Measurements from ENCODE around the gene KCNIP3. TPM values are rescaled to one million over a fixed set of nuclear protein-coding genes. Genes with fewer than 3 reads are reported as not detected.
"Not testable (repeated sequence)": the region's sequence is repeated elsewhere in the genome, so short reads cannot be mapped to it uniquely, and the experiment has no call there.

Gene KCNIP3
- total RNA-seq, 2 donors from 2014 or later: 4.0 to 5.9 TPM

DNA sequence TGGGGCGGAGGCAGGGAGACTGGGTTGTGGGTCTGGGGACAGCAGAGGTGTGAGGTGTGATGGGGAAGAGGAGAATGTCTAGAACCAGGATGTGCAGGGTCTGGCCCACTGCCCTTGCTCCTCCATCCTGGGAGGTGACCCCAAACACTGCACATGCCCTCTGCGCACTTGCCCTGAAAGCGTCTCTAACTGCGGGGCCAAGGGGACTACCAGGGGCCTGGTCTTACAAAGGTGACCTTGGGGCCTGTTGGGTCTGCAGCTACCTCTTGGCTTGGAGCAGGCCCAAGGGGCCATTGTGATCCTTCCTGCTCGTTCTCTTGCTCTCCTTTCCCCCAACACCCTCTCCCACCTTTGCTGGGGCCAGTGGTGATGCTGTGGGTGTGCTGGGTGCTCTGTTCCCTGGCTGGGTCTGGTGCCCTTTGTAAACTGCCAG lies 57.3 kb downstream of the KCNIP3 start:
- TF ChIP-seq, protein P1, sequence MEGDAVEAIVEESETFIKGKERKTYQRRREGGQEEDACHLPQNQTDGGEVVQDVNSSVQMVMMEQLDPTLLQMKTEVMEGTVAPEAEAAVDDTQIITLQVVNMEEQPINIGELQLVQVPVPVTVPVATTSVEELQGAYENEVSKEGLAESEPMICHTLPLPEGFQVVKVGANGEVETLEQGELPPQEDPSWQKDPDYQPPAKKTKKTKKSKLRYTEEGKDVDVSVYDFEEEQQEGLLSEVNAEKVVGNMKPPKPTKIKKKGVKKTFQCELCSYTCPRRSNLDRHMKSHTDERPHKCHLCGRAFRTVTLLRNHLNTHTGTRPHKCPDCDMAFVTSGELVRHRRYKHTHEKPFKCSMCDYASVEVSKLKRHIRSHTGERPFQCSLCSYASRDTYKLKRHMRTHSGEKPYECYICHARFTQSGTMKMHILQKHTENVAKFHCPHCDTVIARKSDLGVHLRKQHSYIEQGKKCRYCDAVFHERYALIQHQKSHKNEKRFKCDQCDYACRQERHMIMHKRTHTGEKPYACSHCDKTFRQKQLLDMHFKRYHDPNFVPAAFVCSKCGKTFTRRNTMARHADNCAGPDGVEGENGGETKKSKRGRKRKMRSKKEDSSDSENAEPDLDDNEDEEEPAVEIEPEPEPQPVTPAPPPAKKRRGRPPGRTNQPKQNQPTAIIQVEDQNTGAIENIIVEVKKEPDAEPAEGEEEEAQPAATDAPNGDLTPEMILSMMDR (IDR thresholded peaks at IDR 0.05): no peak
- Histone ChIP-seq H3K4me1 (peaks cover 0 to 4% of the 10 kb centered on the region in 2 donors), H3K27me3 (no peaks in the 10 kb centered on the region), H3K36me3 (no peaks in the 10 kb centered on the region), H3K9me3 (no peaks in the 10 kb centered on the region), H3K4me3 (no peak overlapping the region), H3K27ac (no peak overlapping the region)
- no peak for DNase-seq (ENCODE audit: low spot score)

DNA sequence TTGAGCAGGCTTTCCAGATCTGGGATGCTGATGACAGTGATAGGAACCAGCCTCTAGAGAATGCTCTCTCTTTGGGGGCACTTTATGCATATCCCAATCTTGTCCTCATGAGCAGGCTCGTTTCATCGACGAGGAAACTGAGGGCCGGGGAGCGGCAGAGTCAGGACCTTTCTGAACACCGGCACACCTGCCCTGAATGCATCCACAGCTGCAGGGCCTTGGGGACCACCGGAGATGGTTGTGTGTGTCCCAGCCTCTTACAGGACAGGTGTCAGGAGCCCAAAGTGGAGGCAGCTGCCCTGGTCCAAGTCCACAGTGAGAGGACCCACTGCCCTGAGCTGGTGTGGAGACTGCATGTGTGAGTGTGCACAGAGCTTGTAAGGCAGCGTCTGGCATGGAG lies 57.8 kb downstream of the KCNIP3 start:
- no peaks in the 10 kb centered on the region for H3K27me3 ChIP-seq
- DNase-seq (ENCODE audit: low spot score): no peak
- H3K36me3 ChIP-seq: no peaks in the 10 kb centered on the region
- H3K9me3 ChIP-seq: no peaks in the 10 kb centered on the region
- no peak overlapping the region for H3K27ac ChIP-seq
- TF ChIP-seq, protein P1 (IDR thresholded peaks at IDR 0.05): no peak
- H3K4me3 ChIP-seq: no peak overlapping the region
- H3K4me1 ChIP-seq: peaks cover 0 to 6% of the 10 kb centered on the region in 2 donors

DNA sequence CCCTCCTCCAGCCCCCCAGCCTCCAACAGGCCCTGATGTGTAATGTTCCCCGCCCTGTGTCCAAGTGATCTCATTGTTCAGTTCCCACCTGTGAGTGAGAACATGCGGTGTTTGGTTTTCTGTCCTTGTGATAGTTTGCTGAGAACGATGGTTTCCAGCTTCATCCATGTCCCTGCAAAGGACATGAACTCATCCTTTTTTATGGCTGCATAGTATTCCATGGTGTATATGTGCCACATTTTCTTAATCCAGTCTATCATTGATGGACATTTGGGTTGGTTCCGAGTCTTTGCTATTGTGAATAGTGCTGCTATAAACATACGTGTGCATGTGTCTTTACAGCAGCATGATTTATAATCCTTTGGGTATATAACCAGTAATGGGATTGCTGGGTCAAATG lies 58.3 kb downstream of the KCNIP3 start:
- not testable (repeated sequence) for H3K9me3 ChIP-seq

DNA sequence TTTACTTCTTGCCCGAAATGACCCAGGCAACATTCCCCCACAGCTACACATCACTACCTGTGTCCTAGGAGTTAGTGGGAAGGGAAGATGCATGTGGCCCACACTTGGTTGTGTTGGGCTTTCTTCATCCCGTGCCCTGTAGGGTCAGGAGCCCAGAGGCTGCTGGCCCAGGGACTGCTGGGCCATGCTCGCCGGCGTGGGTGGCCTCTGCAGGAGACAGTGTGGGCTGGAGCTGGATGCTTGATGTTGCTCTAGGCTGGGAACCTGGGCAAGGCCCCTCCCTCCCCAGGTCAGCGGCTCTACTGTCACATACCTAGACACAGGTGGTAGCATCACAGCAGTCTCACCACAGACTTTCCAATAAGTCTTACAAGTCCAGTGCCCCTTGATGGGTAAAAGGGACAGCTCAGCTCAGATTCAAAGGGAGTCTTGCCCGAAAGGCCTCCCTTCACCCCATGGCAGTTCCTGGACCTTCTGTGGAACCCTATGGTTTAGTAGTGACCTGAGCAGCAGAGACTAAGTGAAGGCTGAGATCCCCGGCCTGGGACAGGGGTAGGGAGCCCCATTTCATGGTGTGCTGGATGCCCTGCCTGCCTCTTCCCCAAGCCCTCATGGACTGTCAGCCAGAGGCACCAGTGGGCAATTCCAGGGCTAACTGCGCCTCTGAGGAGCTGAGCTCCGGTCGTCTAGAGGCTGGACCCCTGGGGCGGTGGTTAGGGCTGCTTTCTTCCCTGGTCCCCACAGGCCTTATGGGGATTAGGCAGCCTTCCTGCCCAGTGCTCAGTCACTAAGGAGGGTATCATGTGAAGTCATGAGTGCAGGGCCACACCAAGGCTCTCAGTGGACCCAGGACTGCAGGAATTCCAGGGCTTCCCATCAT lies 59.9 kb downstream of the KCNIP3 start:
- Histone ChIP-seq H3K27ac (no peak overlapping the region), H3K36me3 (no peaks in the 10 kb centered on the region), H3K9me3 (no peaks in the 10 kb centered on the region), H3K4me3 (no peak overlapping the region), H3K27me3 (no peaks in the 10 kb centered on the region), H3K4me1 (peaks cover 0 to 6% of the 10 kb centered on the region in 2 donors)
- no peak for DNase-seq (ENCODE audit: low spot score)
- TF ChIP-seq, protein P1 (IDR thresholded peaks at IDR 0.05): no peak

More for the DNA sequence above, 58.3 kb downstream of the KCNIP3 start:
- not testable (repeated sequence) for H3K36me3 ChIP-seq; DNase-seq (ENCODE audit: low spot score); H3K4me3 ChIP-seq; H3K4me1 ChIP-seq; H3K27ac ChIP-seq; H3K27me3 ChIP-seq

DNA sequence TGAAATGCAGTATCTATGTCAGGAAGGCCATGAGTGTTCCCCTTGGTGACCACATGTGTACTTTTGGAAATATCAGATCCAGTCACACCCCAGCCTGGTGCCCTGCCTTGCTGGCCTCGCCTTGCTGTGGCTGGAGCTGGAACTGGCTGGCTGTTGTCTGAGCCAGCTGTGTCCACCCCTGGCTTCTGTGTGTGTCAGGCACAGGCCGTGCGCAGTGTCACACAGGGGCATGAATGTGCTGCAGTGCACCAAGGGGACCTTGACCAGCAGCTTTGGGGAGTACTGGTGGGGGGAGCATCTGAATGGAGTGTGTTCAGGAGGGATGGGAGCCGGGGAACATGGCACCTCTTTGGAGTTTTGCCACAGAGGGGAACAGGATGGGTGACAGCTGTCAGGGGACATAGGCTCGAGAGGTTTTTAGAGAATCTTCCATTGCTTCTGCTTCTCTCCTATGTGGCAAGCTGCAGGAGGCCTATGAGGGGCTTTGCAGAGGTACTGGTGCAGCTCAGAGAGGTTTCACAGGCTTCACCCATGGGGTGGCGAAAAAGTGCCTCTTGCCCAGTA lies 60.7 kb downstream of the KCNIP3 start:
- no peaks in the 10 kb centered on the region for H3K9me3 ChIP-seq
- no peak overlapping the region for H3K27ac ChIP-seq
- no peaks in the 10 kb centered on the region for H3K36me3 ChIP-seq
- peaks cover 0 to 6% of the 10 kb centered on the region in 2 donors for H3K4me1 ChIP-seq
- no peak overlapping the region for H3K4me3 ChIP-seq
- no peaks in the 10 kb centered on the region for H3K27me3 ChIP-seq
- TF ChIP-seq, protein P1 (IDR thresholded peaks at IDR 0.05): no peak
- no peak for DNase-seq (ENCODE audit: low spot score)

DNA sequence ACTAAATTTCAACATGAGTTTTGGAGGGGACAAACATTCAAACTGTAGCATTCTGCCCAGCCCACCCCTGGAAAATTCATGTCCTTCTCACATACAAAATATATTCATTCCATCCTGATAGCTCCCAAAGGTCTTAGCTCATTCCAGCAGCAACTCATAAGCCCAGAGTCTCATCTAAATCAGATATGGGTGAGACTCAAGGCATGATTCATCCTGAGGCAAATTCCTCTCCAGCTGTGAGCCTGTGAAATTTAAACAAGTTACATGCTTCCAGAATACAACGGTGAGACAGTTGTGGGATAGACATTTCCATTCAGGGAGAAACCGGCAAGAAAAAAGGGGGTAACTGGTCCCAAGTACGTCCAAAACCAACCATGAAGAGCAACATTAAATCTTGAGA lies 61.9 kb downstream of the KCNIP3 start:
- Histone ChIP-seq H3K27me3 (no peaks in the 10 kb centered on the region), H3K36me3 (no peaks in the 10 kb centered on the region), H3K4me3 (no peak overlapping the region), H3K4me1 (peaks cover 0 to 6% of the 10 kb centered on the region in 2 donors), H3K9me3 (no peaks in the 10 kb centered on the region), H3K27ac (no peak overlapping the region)
- TF ChIP-seq, protein P1 (IDR thresholded peaks at IDR 0.05): no peak
- DNase-seq (ENCODE audit: low spot score): no peak
